Activated CD8-positive, alpha-beta T cell treated with anti-CD3 and anti-CD28 coated beads, Interleukin-2, amount 10 ng/mL, durations not matched to agents 7 days and 5 days (primary cell): ENCODE data around the gene CABLES2. TPM values are rescaled to one million over a fixed set of nuclear protein-coding genes. Genes with fewer than 3 reads are reported as not detected.

Experiments
- ATAC-seq: fragments of 150-1000 bp; cut with Tn5 transposase; one replicate; pipeline ENCODE4 v1.10.0; 2021; ENCODE audit warnings: moderate library complexity
- CTCF ChIA-PET: fragments of 350-600 bp; sonication (Branson Sonifier 250); formaldehyde crosslinking; loops from one replicate; lab custom pipeline; 2021; ENCODE audit warnings: antibody characterized with exemption; lab: Charles Lee
- POLR2A ChIA-PET: fragments of 350-600 bp; sonication (Branson Sonifier 250); formaldehyde crosslinking; loops from one replicate; lab custom pipeline; 2021; ENCODE audit warnings: antibody characterized with exemption; lab: Charles Lee
- DNase-seq: peaks from one replicate; pipeline ENCODE4 v3.0.0-alpha.2; 2020
- H3K27ac Mint-ChIP-seq: one replicate; pipeline ENCODE4 v1.8.0; 2021; ENCODE audit warnings: mild to moderate bottlenecking, mixed read lengths
- H3K27me3 Mint-ChIP-seq: one replicate; pipeline ENCODE4 v1.8.0; 2021; ENCODE audit warnings: low read depth, mixed read lengths
- H3K36me3 Mint-ChIP-seq: one replicate; pipeline ENCODE4 v1.8.0; 2021; ENCODE audit warnings: low read depth, mixed read lengths
- H3K4me1 Mint-ChIP-seq: one replicate; pipeline ENCODE4 v1.8.0; 2021; ENCODE audit warnings: low read depth, mixed read lengths
- H3K4me3 Mint-ChIP-seq: one replicate; pipeline ENCODE4 v1.8.0; 2021; ENCODE audit warnings: mild to moderate bottlenecking, mixed read lengths
- H3K9me3 Mint-ChIP-seq: one replicate; pipeline ENCODE4 v1.8.0; 2022; ENCODE audit warnings: mixed read lengths; ENCODE audit not compliant: insufficient read depth
- total RNA-seq, 2 experiments: library from RNA; stranded (reverse); gene quantifications; one replicate each; pipeline ENCODE4 v1.2.3, GENCODE V29; 2021

The CABLES2 gene
- total RNA-seq, 2 experiments from 2014 or later: 17.0 to 17.5 TPM

DNA sequence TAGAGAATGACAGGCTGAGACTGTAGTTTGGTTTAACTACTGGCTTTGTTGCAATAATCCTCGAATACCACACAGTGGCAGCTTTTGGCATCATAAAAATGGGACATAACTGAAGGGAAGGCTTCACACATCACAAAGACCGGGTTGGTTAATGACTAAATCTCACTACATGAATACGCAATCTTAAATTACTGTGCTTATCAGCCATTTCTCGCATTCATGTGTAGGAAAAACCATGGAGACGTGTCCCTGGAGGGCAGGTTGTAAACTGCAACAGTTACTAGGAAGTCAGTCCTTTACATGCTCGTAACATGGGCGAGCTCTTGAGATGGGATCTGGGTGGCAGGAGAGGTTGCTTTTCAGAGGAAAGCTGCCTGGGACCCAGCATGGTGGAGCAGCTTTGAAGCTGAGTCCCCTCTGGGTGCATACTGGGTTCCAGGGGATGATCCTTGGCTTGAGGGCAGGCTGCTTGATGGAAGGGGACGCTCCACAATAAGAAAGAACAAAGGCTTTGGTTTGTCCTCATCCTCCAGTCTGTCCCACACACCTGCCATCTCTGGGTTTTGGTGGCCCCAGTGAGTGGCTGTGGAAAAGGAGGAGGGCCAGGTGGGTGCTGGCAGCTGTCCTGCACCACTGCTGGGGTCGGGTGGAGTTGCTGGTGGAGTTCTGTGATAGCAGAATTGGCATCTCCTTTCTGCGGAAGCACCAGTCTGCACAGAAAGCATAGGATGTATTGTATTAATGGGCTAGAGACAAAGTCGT is 18.1 kb downstream of the CABLES2 start:
- H3K36me3 Mint-ChIP-seq: peaks cover 47% of the 10 kb centered on the region
- DNase-seq (no peak), ATAC-seq (no peak)
- H3K27ac Mint-ChIP-seq: peak overlapping the region; percentile 92
- H3K27me3 Mint-ChIP-seq: no peaks in the 10 kb centered on the region
- H3K4me1 Mint-ChIP-seq: peaks cover 39% of the 10 kb centered on the region
- POLR2A ChIA-PET: interaction anchor here (0.7 kb wide), 1 partner anchor 12 kb away, joined by 3 read pairs; no protein-coding TSS in a partner anchor
- H3K9me3 Mint-ChIP-seq: no peaks in the 10 kb centered on the region
- CTCF ChIA-PET: no interaction called here
- H3K4me3 Mint-ChIP-seq: peak overlapping the region; percentile 87

DNA sequence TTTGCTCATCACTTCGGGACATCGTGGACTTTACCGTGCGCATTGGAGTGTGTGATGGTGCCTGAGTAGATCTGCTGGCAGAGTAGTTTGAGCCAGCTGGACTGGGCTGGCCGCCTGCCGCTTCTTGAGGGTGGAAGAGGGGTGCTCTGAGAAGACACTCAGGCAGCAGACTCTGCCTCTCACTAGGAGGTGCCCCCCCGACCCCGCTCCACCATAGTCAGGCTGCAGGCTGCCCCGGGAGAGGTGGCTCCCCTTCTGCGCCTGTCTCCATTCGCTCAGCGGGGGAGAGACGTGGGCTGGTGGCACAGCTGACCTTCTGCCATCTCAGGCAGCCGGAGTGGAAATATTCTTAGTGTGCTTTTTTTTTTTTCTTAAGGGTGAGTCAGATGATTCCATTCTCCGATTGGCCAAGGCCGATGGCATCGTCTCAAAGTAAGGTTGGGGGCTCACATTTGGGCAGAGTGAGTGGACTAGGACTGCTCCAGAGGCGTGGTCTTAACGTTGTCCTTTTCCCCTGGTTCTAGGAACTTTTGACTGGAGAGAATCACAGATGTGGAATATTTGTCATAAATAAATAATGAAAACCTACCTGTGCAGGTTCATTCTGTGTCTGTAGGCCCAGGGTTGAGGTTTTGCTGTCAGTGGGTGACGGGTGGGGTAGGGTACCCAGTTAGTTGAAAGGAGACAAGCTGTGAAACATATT is 19.0 kb downstream of the CABLES2 start:
- H3K36me3 Mint-ChIP-seq: peaks cover 48% of the 10 kb centered on the region
- no peak for DNase-seq
- no peak for ATAC-seq
- peaks cover 45% of the 10 kb centered on the region for H3K4me1 Mint-ChIP-seq
- peak overlapping the region; percentile 87 for H3K4me3 Mint-ChIP-seq
- ChIA-PET CTCF (no interaction called here), POLR2A (interaction anchor here (0.6 to 0.7 kb wide), 3 partner anchors 13 to 103 kb away, joined by 3 to 4 read pairs (median 3); no protein-coding TSS in a partner anchor)
- peak overlapping the region; percentile 92 for H3K27ac Mint-ChIP-seq
- H3K9me3 Mint-ChIP-seq: no peaks in the 10 kb centered on the region
- no peaks in the 10 kb centered on the region for H3K27me3 Mint-ChIP-seq

- Mint-ChIP-seq H3K27ac (peak overlapping the region; percentile 92), H3K36me3 (peaks cover 53% of the 10 kb centered on the region), H3K27me3 (no peaks in the 10 kb centered on the region), H3K9me3 (no peaks in the 10 kb centered on the region), H3K4me1 (peaks cover 50% of the 10 kb centered on the region), H3K4me3 (peak overlapping the region; percentile 87)
- no peak for ATAC-seq
- ChIA-PET POLR2A (interaction anchor here (0.6 to 1.4 kb wide), 5 partner anchors 12 to 103 kb away, joined by 3 to 6 read pairs (median 4); no protein-coding TSS in a partner anchor), CTCF (interaction anchor here (1.0 to 1.9 kb wide), 4 partner anchors 85 to 265 kb away, joined by 3 to 4 read pairs (median 3); partner anchors contain the start of genes ADRM1 and LSM14B)
- peak; percentile 53 for DNase-seq
Measured at GRCh38 chr20:62387219-62387913, 19.7 kb downstream of the CABLES2 start.

DNA sequence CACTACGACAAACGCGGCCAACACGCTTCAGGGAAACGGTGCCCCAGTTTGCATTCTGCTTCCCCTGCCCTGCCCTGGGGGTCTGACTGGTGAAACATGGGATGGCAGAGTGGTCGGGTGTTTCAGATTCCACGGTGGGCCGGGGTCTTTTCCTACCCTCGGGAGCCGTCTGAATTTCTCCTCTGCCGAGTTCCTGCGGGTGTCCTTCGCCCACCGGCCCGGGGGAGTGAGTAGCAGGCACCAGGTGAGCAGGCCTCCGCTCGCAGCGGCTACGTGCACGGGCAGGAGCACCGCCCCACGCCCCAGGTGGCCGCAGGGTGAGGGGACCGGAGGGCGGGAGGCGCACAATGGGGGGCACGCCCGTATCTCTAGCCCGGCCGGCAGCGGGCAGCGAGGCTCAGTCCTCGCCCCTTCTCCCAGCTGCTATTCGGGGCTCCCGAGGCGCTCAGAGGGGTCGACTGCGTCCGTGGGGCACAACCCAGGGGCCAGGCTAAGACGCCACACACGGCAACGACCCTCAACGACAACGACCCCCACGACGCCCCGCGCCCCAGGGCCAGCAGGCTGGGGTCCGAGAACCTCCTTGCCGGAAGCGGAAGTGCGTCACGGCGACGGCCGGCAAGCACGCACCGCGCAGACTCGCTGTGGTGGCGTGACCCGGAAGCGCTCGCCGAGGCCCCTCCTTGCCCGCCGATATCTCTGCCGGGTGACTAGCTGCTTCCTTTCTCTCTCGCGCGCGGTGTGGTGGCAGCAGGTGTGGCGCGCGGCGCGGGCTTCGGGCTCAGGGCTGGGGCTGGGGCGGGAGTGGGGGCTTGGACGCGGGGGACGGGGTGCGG is 20.5 kb downstream of the CABLES2 start, which contains the start of gene RPS21:
Gene RPS21, plus strand, starts transcription at position 721 of the 836 bp plus-strand sequence. CDS start 236 bp downstream, outside the sequence.
- Mint-ChIP-seq H3K36me3 (peaks cover 56% of the 10 kb centered on the region), H3K27ac (peak within 1 kb of the TSS; percentile 92), H3K27me3 (no peaks in the 10 kb centered on the region), H3K9me3 (no peaks in the 10 kb centered on the region), H3K4me1 (peaks cover 50% of the 10 kb centered on the region), H3K4me3 (peak within 1 kb of the TSS; percentile 87)
- peak; percentile 96 for DNase-seq
- ChIA-PET POLR2A (interaction anchor here (0.5 to 1.4 kb wide), 8 partner anchors 13 to 243 kb away, joined by 3 to 6 read pairs (median 4); partner anchors contain the start of genes PSMA7 and SS18L1), CTCF (interaction anchor here (0.7 to 1.9 kb wide), 5 partner anchors 84 to 320 kb away, joined by 3 to 4 read pairs (median 3); partner anchors contain the start of genes ADRM1 and LSM14B)
- peak; percentile 94 for ATAC-seq

GRCh38 chr20:62382306-62383198 is 24.5 kb downstream of the CABLES2 start:
- Mint-ChIP-seq H3K4me3 (no peak overlapping the region), H3K27ac (peak overlapping the region; percentile 45), H3K4me1 (peaks cover 30% of the 10 kb centered on the region)

DNA sequence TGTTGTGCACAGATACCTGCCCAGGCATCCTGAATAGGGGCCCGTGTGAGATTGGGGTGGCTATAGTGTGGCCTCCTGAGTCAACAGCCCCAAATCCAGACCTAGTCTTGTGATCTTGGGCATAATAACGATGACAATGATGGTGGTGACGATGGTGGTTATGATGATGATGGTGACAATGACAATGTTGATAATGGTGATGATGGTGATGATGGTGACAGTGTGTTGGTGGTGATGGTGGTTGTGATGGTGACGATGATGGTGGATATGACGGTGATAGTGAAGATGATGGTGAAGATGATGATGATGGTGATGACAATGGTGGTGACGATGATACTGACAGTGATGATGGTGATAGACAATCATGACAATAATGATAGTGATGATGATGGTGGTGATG is 25.2 kb downstream of the CABLES2 start:
- Mint-ChIP-seq H3K27me3 (no peaks in the 10 kb centered on the region), H3K27ac (peak overlapping the region; percentile 45), H3K36me3 (peaks cover 21% of the 10 kb centered on the region), H3K4me3 (no peak overlapping the region), H3K4me1 (peaks cover 27% of the 10 kb centered on the region), H3K9me3 (no peaks in the 10 kb centered on the region)
- ChIA-PET CTCF (interaction anchor here (0.9 to 2.3 kb wide), 4 partner anchors 80 to 414 kb away, joined by 3 to 31 read pairs (median 4); partner anchors contain the start of genes ADRM1 and MRGBP), POLR2A (no interaction called here)
- ATAC-seq: no peak
- no peak for DNase-seq

More at GRCh38 chr20:62382306-62383198, 24.5 kb downstream of the CABLES2 start:
- ATAC-seq (peak; percentile 66), DNase-seq (peak; percentile 83)
- CTCF ChIA-PET: interaction anchor here (0.5 to 2.3 kb wide), 12 partner anchors 9 to 414 kb away, joined by 3 to 31 read pairs (median 3); partner anchors contain the start of genes ADRM1 and MRGBP
- POLR2A ChIA-PET: no interaction called here
- no peaks in the 10 kb centered on the region for H3K9me3 Mint-ChIP-seq
- peaks cover 25% of the 10 kb centered on the region for H3K36me3 Mint-ChIP-seq
- H3K27me3 Mint-ChIP-seq: no peaks in the 10 kb centered on the region

DNA sequence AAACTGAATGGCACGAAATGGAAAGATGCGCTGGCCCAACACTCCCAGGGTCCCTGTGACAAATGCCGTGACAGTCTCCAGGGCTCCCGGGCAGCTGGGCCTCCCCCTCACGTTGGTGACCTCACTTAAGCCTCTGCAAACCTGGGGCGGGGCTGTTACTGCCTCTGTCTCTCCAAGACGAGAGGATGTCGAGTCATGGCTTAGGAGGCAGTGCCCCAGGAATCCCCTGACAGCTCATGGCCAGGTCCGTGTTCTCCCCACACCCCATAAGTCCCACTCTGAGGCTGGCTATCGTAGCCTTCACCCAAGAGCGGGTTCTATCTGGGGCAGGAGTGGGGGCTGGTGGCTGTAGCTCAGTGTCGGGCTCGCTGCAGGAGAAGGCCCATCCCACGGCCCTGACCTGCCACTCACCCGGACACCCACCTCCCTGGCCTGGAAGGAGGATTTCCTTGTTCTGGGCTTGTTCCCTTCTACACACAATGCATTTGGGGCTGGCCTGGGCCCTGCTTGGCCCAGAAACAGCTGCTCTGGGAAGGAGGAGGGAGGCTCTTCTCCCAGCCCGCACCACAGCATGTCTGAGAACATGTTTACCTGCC is 25.8 kb downstream of the CABLES2 start:
- CTCF ChIA-PET: interaction anchor here (1.4 kb wide), 1 partner anchor 84 kb away, joined by 4 read pairs; no protein-coding TSS in a partner anchor
- Mint-ChIP-seq H3K4me1 (peaks cover 27% of the 10 kb centered on the region), H3K36me3 (peaks cover 21% of the 10 kb centered on the region), H3K9me3 (no peaks in the 10 kb centered on the region), H3K27ac (no peak overlapping the region), H3K4me3 (no peak overlapping the region), H3K27me3 (no peaks in the 10 kb centered on the region)
- no peak for DNase-seq
- POLR2A ChIA-PET: no interaction called here
- ATAC-seq: no peak

- DNase-seq: no peak
- Mint-ChIP-seq H3K4me1 (peaks cover 5% of the 10 kb centered on the region), H3K27me3 (no peaks in the 10 kb centered on the region), H3K9me3 (no peaks in the 10 kb centered on the region), H3K27ac (no peak overlapping the region), H3K36me3 (peaks cover 11% of the 10 kb centered on the region), H3K4me3 (no peak overlapping the region)
- POLR2A ChIA-PET: no interaction called here
- no peak for ATAC-seq
- CTCF ChIA-PET: no interaction called here
Measured at GRCh38 chr20:62378215-62378614, 28.9 kb downstream of the CABLES2 start.

GRCh38 chr20:62377615-62378178 is 29.4 kb downstream of the CABLES2 start:
- Mint-ChIP-seq H3K27ac (no peak overlapping the region), H3K4me3 (no peak overlapping the region), H3K36me3 (peaks cover 8% of the 10 kb centered on the region), H3K4me1 (peaks cover 2% of the 10 kb centered on the region), H3K27me3 (no peaks in the 10 kb centered on the region), H3K9me3 (no peaks in the 10 kb centered on the region)
- no peak for DNase-seq
- CTCF ChIA-PET: no interaction called here
- no peak for ATAC-seq
- POLR2A ChIA-PET: no interaction called here
